VCaP (cell line): ENCODE results near the gene ATP8A2.

Experiments
- H3K27ac ChIP-seq: fragments of 450-650 bp; 2 replicates; pipeline ENCODE4 v1.5.1; 2017
- CTCF ChIP-seq: fragments of 450-650 bp; conservative IDR thresholded peaks from 2 replicates; pipeline ENCODE4 v1.5.1; 2017; ENCODE audit warnings: mild to moderate bottlenecking, moderate library complexity

ATP8A2 gene

DNA sequence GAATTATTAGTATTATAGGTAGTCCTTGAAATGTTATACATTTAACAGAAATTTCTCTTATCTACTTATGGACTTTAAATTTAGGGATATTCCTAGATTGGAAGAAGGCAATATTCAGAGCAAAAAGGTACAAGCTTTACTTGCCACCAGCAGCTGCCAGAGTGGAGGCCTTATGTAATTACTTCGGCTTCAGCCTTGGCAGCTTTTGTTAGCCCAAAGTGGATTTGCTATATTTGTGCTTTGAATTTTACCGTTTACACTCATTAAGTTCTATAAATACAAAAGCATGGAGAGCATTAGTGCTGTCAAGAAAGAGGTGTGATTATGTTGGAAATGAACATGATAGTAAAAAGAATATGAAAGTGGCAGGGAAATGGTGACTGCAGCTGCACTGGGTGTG is 319.9 kb downstream of the ATP8A2 start:
- TF ChIP-seq CTCF = no peak
- H3K27ac ChIP-seq = no peak overlapping the region

GRCh38 chr13:25692099-25692498 is 320.3 kb downstream of the ATP8A2 start:
- H3K27ac ChIP-seq = no peak overlapping the region
- no peak for TF ChIP-seq CTCF

GRCh38 chr13:25699056-25699455 is 327.3 kb downstream of the ATP8A2 start:
- no peak for TF ChIP-seq CTCF

DNA sequence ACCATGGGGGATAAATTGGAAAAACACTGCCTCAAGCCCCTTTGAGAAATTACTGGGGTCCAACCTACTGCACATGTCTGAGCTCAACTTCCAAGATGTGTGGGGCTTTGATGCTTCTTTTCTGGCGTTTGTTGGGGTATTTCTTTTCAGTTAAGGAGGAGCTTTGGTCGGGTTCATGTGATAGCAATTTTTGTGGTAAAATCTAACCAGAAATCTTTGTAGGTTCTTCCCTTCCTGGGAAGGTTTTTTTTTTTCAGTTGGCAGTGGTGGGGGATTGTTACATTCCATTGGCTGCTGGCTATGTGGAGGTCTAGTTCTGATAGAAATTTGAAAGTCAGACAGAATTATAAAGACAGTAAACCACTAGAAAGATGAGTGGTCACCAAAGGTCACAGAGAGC is 327.8 kb downstream of the ATP8A2 start:
- H3K27ac ChIP-seq = no peak overlapping the region
- TF ChIP-seq CTCF = no peak

More at GRCh38 chr13:25699056-25699455, 327.3 kb downstream of the ATP8A2 start:
- H3K27ac ChIP-seq = no peak overlapping the region

- TF ChIP-seq CTCF = no peak
- no peak overlapping the region for H3K27ac ChIP-seq
These were observed 329.5 kb downstream of the ATP8A2 start for GRCh38 chr13:25701304-25701703.

DNA sequence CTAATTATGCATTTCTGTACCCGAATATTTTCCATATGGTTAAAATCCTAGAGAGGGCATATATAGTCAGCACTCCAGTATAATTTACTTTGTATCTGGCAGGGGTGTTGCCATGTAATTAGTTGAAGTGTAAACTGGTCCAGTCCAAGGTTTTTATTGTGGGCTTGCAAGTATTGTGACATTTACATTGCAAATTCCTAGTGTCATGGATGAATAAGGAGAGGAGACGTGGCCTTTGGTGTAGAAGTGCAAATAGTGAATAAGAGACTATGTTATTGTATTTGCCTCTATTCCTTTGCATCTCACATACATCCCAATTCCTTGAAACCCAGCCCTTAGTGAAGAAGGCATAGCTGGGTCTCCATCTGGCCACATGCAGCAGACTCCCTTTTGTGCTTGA is 330.6 kb downstream of the ATP8A2 start:
- no peak for TF ChIP-seq CTCF

DNA sequence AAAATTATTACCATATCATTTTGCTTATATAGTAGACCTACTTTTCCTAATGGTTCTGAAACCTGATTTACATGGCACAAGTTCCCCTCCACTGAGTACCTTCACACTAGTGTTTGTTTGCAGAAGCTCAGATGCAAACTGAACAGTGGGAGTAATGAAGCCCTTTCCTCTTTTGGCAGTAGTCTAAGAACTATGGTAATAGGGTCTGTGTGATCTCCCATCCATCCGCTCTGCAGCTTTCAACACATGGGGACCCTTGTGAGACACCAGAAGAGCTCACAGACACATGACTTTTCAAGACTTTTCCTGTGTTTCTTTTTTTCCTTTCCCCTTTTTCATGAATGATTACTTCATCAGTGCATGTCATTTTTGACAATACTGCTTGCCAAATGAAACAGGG is 336.0 kb downstream of the ATP8A2 start:
- TF ChIP-seq CTCF = no peak
- no peak overlapping the region for H3K27ac ChIP-seq

More for the DNA sequence above, 330.6 kb downstream of the ATP8A2 start:
- H3K27ac ChIP-seq = no peak overlapping the region

- TF ChIP-seq CTCF = no peak
- no peak overlapping the region for H3K27ac ChIP-seq
These were observed 336.5 kb downstream of the ATP8A2 start for GRCh38 chr13:25708268-25708667.
